HG02840 (cell line): ENCODE measurements around the gene LGALS8.
A peak's percentile ranks its signal among the peaks of the same experiment; 100 is the strongest.
"Not testable (repeated sequence)": the region's sequence is repeated elsewhere in the genome, so short reads cannot be mapped to it uniquely, and the experiment has no call there.

Source experiments
- ATAC-seq: cut with Tn5 transposase; IDR thresholded peaks from one replicate; pipeline ENCODE4 v1.9.1; 2021; ENCODE audit warnings: mild to moderate bottlenecking, moderate library complexity, moderate number of reproducible peaks; ENCODE audit not compliant: unreplicated experiment, low FRiP score

LGALS8 gene

GRCh38 chr1:236523704-236524141 is at the start of gene LGALS8:
Gene LGALS8 (plus strand): TSS chr1:236523982. CDS start chr1:236526071, 2,089 bp downstream.
- ATAC-seq, result peak; percentile 66

- no peak for ATAC-seq
Measured at GRCh38 chr1:236476019-236476418, 47.8 kb upstream of the LGALS8 start.

GRCh38 chr1:236480758-236481436 is 42.9 kb upstream of the LGALS8 start:
- ATAC-seq, result no peak

GRCh38 chr1:236484310-236484971 is 39.3 kb upstream of the LGALS8 start:
- ATAC-seq, result no peak

- no peak for ATAC-seq
Measured at GRCh38 chr1:236486356-236487002, 37.3 kb upstream of the LGALS8 start.

- ATAC-seq, result not testable (repeated sequence)
Measured at GRCh38 chr1:236489161-236489560, 34.6 kb upstream of the LGALS8 start.

- ATAC-seq, result no peak
Measured at GRCh38 chr1:236489710-236490377, 33.9 kb upstream of the LGALS8 start.

- no peak for ATAC-seq
Measured at GRCh38 chr1:236491469-236492136, 32.2 kb upstream of the LGALS8 start.

GRCh38 chr1:236492378-236492777 is 31.4 kb upstream of the LGALS8 start:
- no peak for ATAC-seq

GRCh38 chr1:236494082-236494481 is 29.7 kb upstream of the LGALS8 start:
- no peak for ATAC-seq

- no peak for ATAC-seq
Measured at GRCh38 chr1:236494586-236495466, 29.0 kb upstream of the LGALS8 start.

GRCh38 chr1:236495467-236496112 is 28.2 kb upstream of the LGALS8 start:
- ATAC-seq, result no peak

GRCh38 chr1:236497908-236498307 is 25.9 kb upstream of the LGALS8 start:
- ATAC-seq, result no peak

- no peak for ATAC-seq
Measured at GRCh38 chr1:236501093-236501492, 22.7 kb upstream of the LGALS8 start.

GRCh38 chr1:236502579-236502971 is 21.2 kb upstream of the LGALS8 start:
- no peak for ATAC-seq

- no peak for ATAC-seq
Measured at GRCh38 chr1:236502972-236503639, 20.7 kb upstream of the LGALS8 start.

- ATAC-seq, result not testable (repeated sequence)
Measured at GRCh38 chr1:236504338-236504737, 19.4 kb upstream of the LGALS8 start.

GRCh38 chr1:236507022-236507700 is 16.6 kb upstream of the LGALS8 start:
- no peak for ATAC-seq
